ENCODE data around the gene PCAT7.
"Not testable (repeated sequence)": the region's sequence is repeated elsewhere in the genome, so short reads cannot be mapped to it uniquely, and the experiment has no call there.

PCAT7 gene

DNA sequence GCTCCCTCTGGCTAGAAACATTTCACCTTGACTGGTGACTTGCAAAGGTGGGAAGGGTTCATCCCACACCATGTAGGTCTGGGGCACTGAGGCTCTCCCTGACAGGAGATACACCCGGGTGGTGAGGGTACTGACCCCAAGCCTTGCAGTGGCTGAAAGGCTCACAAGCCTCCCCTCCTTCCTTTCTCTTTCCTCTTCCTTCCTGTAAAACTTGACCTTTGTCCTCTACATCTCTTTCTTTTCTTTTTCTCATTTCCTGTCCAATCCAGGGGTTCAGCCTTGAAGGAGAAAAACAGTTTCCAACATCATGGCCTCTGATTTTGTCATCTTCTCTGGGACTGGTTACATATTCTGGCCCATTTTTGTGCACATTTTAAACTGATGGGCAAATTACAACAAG is 22.2 kb downstream of the PCAT7 start:
- H3K27ac Mint-ChIP-seq = no peak overlapping the region
- no peaks in the 10 kb centered on the region for H3K9me3 Mint-ChIP-seq
- H3K4me1 Mint-ChIP-seq = peaks cover 0 to 10% of the 10 kb centered on the region in 2 donors
- H3K4me3 Mint-ChIP-seq = no peak overlapping the region
- H3K27me3 Mint-ChIP-seq = peaks cover 5 to 26% of the 10 kb centered on the region in 2 donors
- H3K36me3 Mint-ChIP-seq = no peaks in the 10 kb centered on the region
- DNase-seq (no peak), ATAC-seq (replicated peaks) (no peak)

- ATAC-seq (replicated peaks) = no peak
- H3K4me1 Mint-ChIP-seq = peaks cover 0 to 10% of the 10 kb centered on the region in 2 donors
- no peak for DNase-seq
- no peaks in the 10 kb centered on the region for H3K9me3 Mint-ChIP-seq
- no peak overlapping the region for H3K4me3 Mint-ChIP-seq
- H3K27me3 Mint-ChIP-seq = peaks cover 0 to 21% of the 10 kb centered on the region in 2 donors
- H3K36me3 Mint-ChIP-seq = no peaks in the 10 kb centered on the region
- no peak overlapping the region for H3K27ac Mint-ChIP-seq
Observed at GRCh38 chr9:94577571-94577970, 22.7 kb downstream of the PCAT7 start.

DNA sequence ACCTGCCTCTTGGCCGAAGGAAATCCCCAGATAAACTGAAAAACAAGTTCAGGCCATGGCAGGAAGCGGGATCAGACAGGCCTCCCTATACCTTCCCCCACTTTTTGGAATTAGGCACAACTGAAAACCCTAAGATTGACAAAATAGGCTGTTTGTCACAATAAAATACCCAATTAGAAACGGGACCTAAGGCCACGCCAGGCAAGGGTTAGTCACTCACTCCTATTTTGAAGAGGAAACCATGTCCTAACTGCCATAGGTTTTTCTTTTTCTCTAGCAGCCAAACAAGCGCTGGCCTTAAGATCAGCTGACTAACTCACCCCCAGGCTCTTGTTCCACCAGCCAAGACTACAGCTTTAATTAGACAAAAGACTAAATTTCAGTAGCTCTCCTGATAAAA is 26.8 kb downstream of the PCAT7 start:
- H3K27ac Mint-ChIP-seq = no peak overlapping the region
- no peak overlapping the region for H3K4me3 Mint-ChIP-seq
- no peaks in the 10 kb centered on the region for H3K9me3 Mint-ChIP-seq
- peaks cover 7 to 9% of the 10 kb centered on the region in 2 donors for H3K27me3 Mint-ChIP-seq
- ATAC-seq (replicated peaks) (no peak), DNase-seq (no peak)
- H3K36me3 Mint-ChIP-seq = no peaks in the 10 kb centered on the region
- peaks cover 2 to 5% of the 10 kb centered on the region in 2 donors for H3K4me1 Mint-ChIP-seq

- DNase-seq (no peak), ATAC-seq (replicated peaks) (no peak)
- H3K4me3 Mint-ChIP-seq = no peak overlapping the region
- H3K4me1 Mint-ChIP-seq = peaks cover 0 to 2% of the 10 kb centered on the region in 2 donors
- H3K36me3 Mint-ChIP-seq = no peaks in the 10 kb centered on the region
- peaks cover 9 to 16% of the 10 kb centered on the region in 2 donors for H3K27me3 Mint-ChIP-seq
- H3K9me3 Mint-ChIP-seq = no peaks in the 10 kb centered on the region
- H3K27ac Mint-ChIP-seq = no peak overlapping the region
Observed at GRCh38 chr9:94584555-94584954, 29.7 kb downstream of the PCAT7 start.

GRCh38 chr9:94586316-94586715 is 31.4 kb downstream of the PCAT7 start:
- ATAC-seq (replicated peaks) = peak; percentile 33 to 51
- no peak overlapping the region for H3K4me3 Mint-ChIP-seq

DNA sequence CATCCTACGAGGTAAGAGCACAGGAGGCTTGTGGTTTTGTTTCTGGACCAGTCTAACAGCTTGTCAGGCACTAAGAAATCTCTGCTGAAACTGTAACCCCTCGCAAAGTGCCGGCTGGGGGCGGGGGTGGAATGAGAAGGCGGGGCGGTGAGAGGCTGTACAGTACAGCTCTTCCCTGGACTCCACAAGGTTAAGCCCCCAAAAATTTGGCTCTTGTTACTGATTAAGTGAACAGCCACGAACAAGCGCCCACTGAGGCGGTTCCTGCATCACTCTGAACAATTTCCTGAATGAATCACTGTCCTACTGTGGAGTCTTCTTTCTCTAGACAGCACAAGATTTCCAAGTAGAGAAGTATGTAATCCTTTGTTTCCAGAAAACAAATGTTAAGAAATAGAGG is 31.9 kb downstream of the PCAT7 start:
- Mint-ChIP-seq H3K4me1 (peaks cover 0 to 2% of the 10 kb centered on the region in 2 donors), H3K9me3 (peaks cover 0 to 2% of the 10 kb centered on the region in 2 donors), H3K4me3 (no peak overlapping the region), H3K36me3 (no peaks in the 10 kb centered on the region), H3K27ac (no peak overlapping the region), H3K27me3 (peaks cover 9 to 16% of the 10 kb centered on the region in 2 donors)
- no peak for DNase-seq
- no peak for ATAC-seq (replicated peaks)

More at GRCh38 chr9:94586316-94586715, 31.4 kb downstream of the PCAT7 start:
- DNase-seq = no peak
- H3K4me1 Mint-ChIP-seq = peaks cover 0 to 2% of the 10 kb centered on the region in 2 donors
- H3K27ac Mint-ChIP-seq = no peak overlapping the region
- H3K27me3 Mint-ChIP-seq = peaks cover 9 to 16% of the 10 kb centered on the region in 2 donors
- H3K9me3 Mint-ChIP-seq = peaks cover 0 to 2% of the 10 kb centered on the region in 2 donors
- H3K36me3 Mint-ChIP-seq = no peaks in the 10 kb centered on the region

- ATAC-seq (replicated peaks) (no peak), DNase-seq (no peak)
- Mint-ChIP-seq H3K27ac (no peak overlapping the region), H3K9me3 (peaks cover 0 to 2% of the 10 kb centered on the region in 2 donors), H3K27me3 (peaks cover 9 to 16% of the 10 kb centered on the region in 2 donors), H3K4me3 (no peak overlapping the region), H3K4me1 (peaks cover 0 to 2% of the 10 kb centered on the region in 2 donors), H3K36me3 (no peaks in the 10 kb centered on the region)
Observed at GRCh38 chr9:94588681-94589080, 33.8 kb downstream of the PCAT7 start.

DNA sequence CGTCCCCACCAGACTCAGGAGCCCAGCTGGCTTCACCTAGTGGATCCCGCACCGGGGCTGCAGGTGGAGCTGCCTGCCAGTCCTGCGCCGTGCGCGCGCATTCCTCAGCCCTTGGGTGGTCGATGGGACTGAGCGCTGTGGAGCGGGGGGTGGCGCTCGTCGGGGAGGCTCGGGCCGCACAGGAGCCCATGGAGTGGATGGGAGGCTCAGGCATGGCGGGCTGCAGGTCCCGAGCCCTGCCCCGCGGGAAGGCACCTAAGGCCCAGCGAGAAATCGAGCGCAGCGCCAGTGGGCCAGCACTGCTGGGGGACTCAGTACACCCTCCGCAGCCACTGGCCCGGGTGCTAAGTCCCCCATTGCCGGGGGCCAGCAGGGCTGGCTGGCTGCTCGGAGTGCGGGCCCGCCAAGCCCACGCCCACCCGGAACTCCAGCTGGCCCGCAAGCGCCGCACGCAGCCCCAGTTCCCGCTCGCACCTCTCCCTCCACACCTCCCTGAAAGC is 36.2 kb downstream of the PCAT7 start:
- H3K27ac Mint-ChIP-seq; H3K4me3 Mint-ChIP-seq; H3K36me3 Mint-ChIP-seq; H3K4me1 Mint-ChIP-seq; H3K9me3 Mint-ChIP-seq; DNase-seq; ATAC-seq (replicated peaks): not testable (repeated sequence)
- H3K27me3 Mint-ChIP-seq = peaks cover 0 to 17% of the 10 kb centered on the region in 2 donors

- no peaks in the 10 kb centered on the region for H3K4me1 Mint-ChIP-seq
- DNase-seq = no peak
- ATAC-seq (replicated peaks) = no peak
- no peak overlapping the region for H3K27ac Mint-ChIP-seq
- no peaks in the 10 kb centered on the region for H3K36me3 Mint-ChIP-seq
- H3K27me3 Mint-ChIP-seq = peaks cover 0 to 17% of the 10 kb centered on the region in 2 donors
- no peak overlapping the region for H3K4me3 Mint-ChIP-seq
- peaks cover 0 to 2% of the 10 kb centered on the region in 2 donors for H3K9me3 Mint-ChIP-seq
Observed at GRCh38 chr9:94591876-94592275, 37.0 kb downstream of the PCAT7 start.

DNA sequence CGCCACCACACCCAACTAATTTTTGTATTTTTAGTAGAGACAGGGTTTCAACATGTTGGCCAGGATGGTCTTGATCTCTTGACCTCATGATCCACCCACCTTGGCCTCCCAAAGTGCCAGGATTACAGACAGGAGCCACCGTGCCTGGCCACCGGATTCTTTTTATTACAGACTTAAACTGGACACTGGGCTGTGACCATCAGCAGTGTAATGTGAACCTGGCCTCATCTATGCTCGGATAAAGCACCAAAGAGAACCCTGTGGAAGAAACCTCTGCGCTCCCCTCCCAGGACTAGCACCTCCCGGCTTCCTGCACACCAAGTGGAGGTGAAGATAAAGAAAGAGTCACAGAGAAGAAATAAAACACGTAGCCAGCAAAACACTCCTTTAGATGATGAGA is 37.8 kb downstream of the PCAT7 start:
- not testable (repeated sequence) for H3K27ac Mint-ChIP-seq; ATAC-seq (replicated peaks); H3K9me3 Mint-ChIP-seq; H3K4me1 Mint-ChIP-seq; H3K4me3 Mint-ChIP-seq; DNase-seq; H3K36me3 Mint-ChIP-seq
- H3K27me3 Mint-ChIP-seq = peaks cover 0 to 17% of the 10 kb centered on the region in 2 donors

- Mint-ChIP-seq H3K9me3 (peaks cover 0 to 2% of the 10 kb centered on the region in 2 donors), H3K36me3 (no peaks in the 10 kb centered on the region), H3K27me3 (peaks cover 0 to 15% of the 10 kb centered on the region in 2 donors), H3K4me3 (no peak within 1 kb of the TSS), H3K4me1 (no peaks in the 10 kb centered on the region), H3K27ac (no peak within 1 kb of the TSS)
- ATAC-seq (replicated peaks) (no peak), DNase-seq (no peak)
Observed at GRCh38 chr9:94593459-94594345, 38.8 kb downstream of the PCAT7 start, which contains the start of gene FBP2. FBP2 (minus strand) TSS chr9:94593824; CDS start chr9:94593726, 98 bp downstream.

DNA sequence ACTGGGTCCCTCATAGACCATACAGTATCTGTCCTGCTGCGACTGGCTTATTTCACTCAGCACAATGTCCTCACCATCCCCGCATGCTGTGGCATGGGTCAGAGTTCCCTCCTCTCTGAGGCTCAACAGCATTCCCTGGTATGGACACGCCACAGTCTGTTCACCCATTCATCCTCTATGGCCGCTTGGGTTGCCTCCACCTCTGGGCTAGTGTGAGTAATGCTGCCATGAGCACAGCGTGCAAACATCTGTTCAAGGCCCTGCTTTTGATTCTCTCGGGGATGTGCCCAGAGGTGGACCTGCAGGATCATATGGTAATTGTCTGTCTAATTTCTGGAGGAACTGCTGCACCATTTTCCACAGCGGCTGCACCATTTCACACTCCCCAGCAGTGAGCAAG is 44.2 kb downstream of the PCAT7 start:
- ATAC-seq (replicated peaks) = no peak

GRCh38 chr9:94600258-94600657 is 45.4 kb downstream of the PCAT7 start:
- no peaks in the 10 kb centered on the region for H3K36me3 Mint-ChIP-seq
- peaks cover 5 to 8% of the 10 kb centered on the region in 2 donors for H3K4me1 Mint-ChIP-seq
- no peak overlapping the region for H3K27ac Mint-ChIP-seq
- peaks cover 1 to 5% of the 10 kb centered on the region in 2 donors for H3K27me3 Mint-ChIP-seq
- DNase-seq = no peak
- no peaks in the 10 kb centered on the region for H3K9me3 Mint-ChIP-seq
- no peak overlapping the region for H3K4me3 Mint-ChIP-seq
- no peak for ATAC-seq (replicated peaks)

More for the DNA sequence above, 44.2 kb downstream of the PCAT7 start:
- H3K4me1 Mint-ChIP-seq = peaks cover 5 to 8% of the 10 kb centered on the region in 2 donors
- H3K27ac Mint-ChIP-seq = no peak overlapping the region
- no peaks in the 10 kb centered on the region for H3K9me3 Mint-ChIP-seq
- no peak overlapping the region for H3K4me3 Mint-ChIP-seq
- H3K27me3 Mint-ChIP-seq = peaks cover 0 to 8% of the 10 kb centered on the region in 2 donors
- DNase-seq = no peak
- no peaks in the 10 kb centered on the region for H3K36me3 Mint-ChIP-seq

DNA sequence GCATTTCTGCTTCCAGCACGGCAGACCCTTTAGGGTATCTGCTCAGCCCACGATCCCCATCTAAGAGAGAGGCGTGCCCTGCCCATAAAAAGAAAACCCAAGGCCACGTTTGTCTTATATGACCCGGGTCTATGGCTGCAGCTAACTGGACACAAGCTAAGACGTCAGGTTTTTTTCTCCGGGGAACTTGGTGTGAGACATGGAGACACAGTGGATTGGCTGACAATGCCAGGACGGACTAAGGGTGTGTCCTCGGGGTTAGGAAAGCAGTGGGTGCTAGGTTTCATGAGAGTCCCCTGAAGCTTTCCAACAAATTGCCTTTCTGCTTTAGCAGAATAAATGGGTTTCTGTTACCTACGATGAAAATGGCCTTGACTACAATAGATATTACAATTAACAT is 45.8 kb downstream of the PCAT7 start:
- Mint-ChIP-seq H3K9me3 (no peaks in the 10 kb centered on the region), H3K36me3 (no peaks in the 10 kb centered on the region), H3K4me1 (peaks cover 5 to 8% of the 10 kb centered on the region in 2 donors), H3K27me3 (peaks cover 0 to 9% of the 10 kb centered on the region in 2 donors), H3K4me3 (no peak overlapping the region), H3K27ac (no peak overlapping the region)
- ATAC-seq (replicated peaks) (no peak), DNase-seq (no peak)

- peaks cover 0 to 4% of the 10 kb centered on the region in 2 donors for H3K36me3 Mint-ChIP-seq
Observed at GRCh38 chr9:94602666-94603065, 47.8 kb downstream of the PCAT7 start.

More at GRCh38 chr9:94602666-94603065, 47.8 kb downstream of the PCAT7 start:
- DNase-seq (no peak), ATAC-seq (replicated peaks) (no peak)
- Mint-ChIP-seq H3K9me3 (no peaks in the 10 kb centered on the region), H3K27me3 (peaks cover 9 to 20% of the 10 kb centered on the region in 2 donors), H3K4me1 (peaks cover 5 to 8% of the 10 kb centered on the region in 2 donors), H3K27ac (no peak overlapping the region), H3K4me3 (no peak overlapping the region)
